Thyroid gland (tissue), 4 donors: ENCODE measurements around the gene NUAK1. TPM values are rescaled to one million over a fixed set of nuclear protein-coding genes. Genes with fewer than 3 reads are reported as not detected.

Experiments
- DNase-seq, 2 donors: peaks; one replicate each; pipeline ENCODE4 v3.0.0-alpha.2; 2019
- H3K27ac ChIP-seq, 3 donors: fragments of 200-600 bp; sonication (generic); 1 replicate in 2 of 3; 2 replicates in 1 of 3; pipeline ENCODE4 v1.5.1; 2016 to 2019; ENCODE audit warnings: mild to moderate bottlenecking in 1 of 3, moderate library complexity in 1 of 3
- H3K27me3 ChIP-seq: fragments of 200-600 bp; sonication (generic); one replicate; pipeline ENCODE4 v1.5.1; 2019
- H3K36me3 ChIP-seq, 2 donors: fragments of 200-600 bp; sonication (generic); one replicate each; pipeline ENCODE4 v1.5.1; 2016 to 2019
- H3K4me1 ChIP-seq, 2 donors: fragments of 200-600 bp; sonication (generic); one replicate each; pipeline ENCODE4 v1.5.1; 2017 to 2019
- H3K4me3 ChIP-seq, 3 donors: fragments of 200-600 bp; sonication (generic); replicated peaks in 1 of 3; 1 replicate in 2 of 3; 2 replicates in 1 of 3; pipeline ENCODE4 v1.5.1; 2016; ENCODE audit warnings: mild to moderate bottlenecking in 1 of 3
- H3K9me3 ChIP-seq: fragments of 200-600 bp; sonication (generic); one replicate; pipeline ENCODE4 v1.5.1; 2017
- POLR2A ChIP-seq, 2 donors: fragments of 450-650 bp; IDR thresholded peaks; one replicate each; pipeline ENCODE4 v1.6.1; 2017; ENCODE audit warnings: antibody characterized with exemption in 2 of 2, mild to moderate bottlenecking in 2 of 2, moderate library complexity in 1 of 2
- WGBS, 2 donors: methylation state at CpG; one replicate each; pipeline ENCODE4 v1.1.5; 2017; 5-methylcytosine and 5-hydroxymethylcytosine counted together
- intact Hi-C: fragments of 100-400 bp; cut with DNase I; formaldehyde crosslinking; loops from one replicate; pipeline ENCODE4 v1.15.1; 2023
- total RNA-seq, 4 donors: library from RNA; depleted of rRNA; stranded (reverse); fragments of >200 nt; gene quantifications; one replicate each; pipeline ENCODE4 v1.2.3, GENCODE V29; 2016
- TF ChIP-seq, protein P1 (sequence below), 6 experiments: fragments of 200-600 bp in 3 of 6; fragments of 450-650 bp in 3 of 6; sonication (generic) in 3 of 6; IDR thresholded peaks; one replicate each; pipeline ENCODE4 v1.5.1; 2016 to 2019; ENCODE audit warnings: antibody characterized with exemption in 6 of 6, mild to moderate bottlenecking in 2 of 6, inconsistent platforms in 1 of 6, moderate library complexity in 1 of 6

NUAK1 gene
- total RNA-seq, 4 donors from 2014 or later: 4.5 to 38.4 (median 10.6) TPM

DNA sequence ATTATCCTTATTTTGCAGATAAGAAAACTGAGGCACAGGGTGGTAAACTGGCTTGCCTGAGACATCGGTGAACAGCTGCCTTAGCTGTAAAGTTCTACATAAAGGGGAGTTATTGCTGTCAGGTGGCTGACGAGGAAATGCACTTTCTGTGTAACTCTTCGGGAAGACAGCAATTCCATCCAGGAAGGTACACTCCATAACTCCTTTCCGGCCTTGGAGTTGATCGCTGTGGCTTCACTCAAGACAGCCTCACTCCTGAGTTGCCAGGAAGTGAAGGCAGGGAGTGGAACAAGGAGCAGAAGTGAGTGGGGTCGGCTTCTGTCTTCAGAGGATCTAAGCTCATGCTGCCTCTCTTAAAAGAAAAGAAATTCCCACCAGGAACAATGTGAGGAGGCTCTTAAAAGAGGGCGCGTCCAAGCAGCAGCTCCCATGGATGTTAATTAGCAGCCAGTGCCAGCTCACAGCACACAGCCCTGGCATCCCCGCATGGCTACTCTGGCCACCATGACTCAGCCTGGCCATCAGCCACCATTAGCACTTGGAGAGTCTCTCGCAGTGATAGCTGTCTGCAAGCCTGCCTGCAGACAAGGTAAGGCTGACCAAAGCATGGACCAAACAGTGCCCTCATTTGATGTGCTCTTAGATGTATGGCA lies 60.3 kb downstream of the NUAK1 start:
- 80 to 87% methylated on average over 10 of the region's 10 CpGs for WGBS, 2 donors
- DNase-seq: peak in 1 of 2 donors; percentile 22
- Histone ChIP-seq H3K9me3 (no peaks in the 10 kb centered on the region), H3K4me3 (no peak overlapping the region), H3K36me3 (peaks cover 0 to 4% of the 10 kb centered on the region in 2 donors), H3K27me3 (no peaks in the 10 kb centered on the region), H3K27ac (no peak overlapping the region), H3K4me1 (peaks cover 0 to 21% of the 10 kb centered on the region in 2 donors)
- intact Hi-C loops: no loop called here
- no peak for TF ChIP-seq POLR2A (IDR thresholded peaks at IDR 0.05)
- TF ChIP-seq, protein P1, sequence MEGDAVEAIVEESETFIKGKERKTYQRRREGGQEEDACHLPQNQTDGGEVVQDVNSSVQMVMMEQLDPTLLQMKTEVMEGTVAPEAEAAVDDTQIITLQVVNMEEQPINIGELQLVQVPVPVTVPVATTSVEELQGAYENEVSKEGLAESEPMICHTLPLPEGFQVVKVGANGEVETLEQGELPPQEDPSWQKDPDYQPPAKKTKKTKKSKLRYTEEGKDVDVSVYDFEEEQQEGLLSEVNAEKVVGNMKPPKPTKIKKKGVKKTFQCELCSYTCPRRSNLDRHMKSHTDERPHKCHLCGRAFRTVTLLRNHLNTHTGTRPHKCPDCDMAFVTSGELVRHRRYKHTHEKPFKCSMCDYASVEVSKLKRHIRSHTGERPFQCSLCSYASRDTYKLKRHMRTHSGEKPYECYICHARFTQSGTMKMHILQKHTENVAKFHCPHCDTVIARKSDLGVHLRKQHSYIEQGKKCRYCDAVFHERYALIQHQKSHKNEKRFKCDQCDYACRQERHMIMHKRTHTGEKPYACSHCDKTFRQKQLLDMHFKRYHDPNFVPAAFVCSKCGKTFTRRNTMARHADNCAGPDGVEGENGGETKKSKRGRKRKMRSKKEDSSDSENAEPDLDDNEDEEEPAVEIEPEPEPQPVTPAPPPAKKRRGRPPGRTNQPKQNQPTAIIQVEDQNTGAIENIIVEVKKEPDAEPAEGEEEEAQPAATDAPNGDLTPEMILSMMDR (IDR thresholded peaks at IDR 0.05): no peak

DNA sequence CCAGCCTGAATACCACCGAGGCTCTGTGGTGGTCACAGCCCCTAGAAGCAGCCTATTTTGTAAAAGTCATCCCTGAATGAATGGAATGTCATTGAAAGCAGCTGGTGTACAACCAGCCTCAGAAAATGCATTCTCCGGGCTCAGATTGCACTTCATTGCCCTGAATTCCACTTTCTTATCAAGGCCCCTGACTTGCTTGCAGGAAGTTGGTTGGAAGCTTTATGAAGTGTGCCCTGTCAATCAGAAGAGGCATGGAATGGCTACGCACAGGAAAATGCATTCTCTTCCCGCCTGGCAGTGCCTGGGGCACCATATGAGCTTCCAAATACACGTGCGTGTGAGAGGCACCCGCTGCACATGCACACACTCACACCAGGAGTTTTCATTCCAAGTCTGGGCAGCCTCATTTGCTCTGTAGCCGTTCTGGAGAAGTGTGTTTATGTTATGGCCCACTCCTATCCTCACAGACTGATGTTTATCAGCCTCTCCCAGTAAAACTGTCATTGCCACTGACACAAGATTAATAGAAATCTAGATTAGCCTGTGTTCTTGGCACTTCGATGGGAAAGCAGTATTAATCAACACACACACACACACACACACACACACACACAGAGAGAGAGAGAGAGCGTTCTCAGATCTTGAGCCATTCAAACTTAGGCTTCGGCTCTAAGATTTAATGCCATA lies 63.9 kb downstream of the NUAK1 start:
- Histone ChIP-seq H3K27ac (no peak overlapping the region), H3K4me3 (no peak overlapping the region), H3K27me3 (no peaks in the 10 kb centered on the region), H3K9me3 (no peaks in the 10 kb centered on the region), H3K4me1 (peaks cover 0 to 7% of the 10 kb centered on the region in 2 donors), H3K36me3 (peaks cover 0 to 2% of the 10 kb centered on the region in 2 donors)
- intact Hi-C loops: no loop called here
- 61 to 63% methylated on average over 11 of the region's 11 CpGs for WGBS, 2 donors
- DNase-seq: no peak
- TF ChIP-seq POLR2A (IDR thresholded peaks at IDR 0.05): no peak
- TF ChIP-seq, protein P1 (IDR thresholded peaks at IDR 0.05): no peak

DNA sequence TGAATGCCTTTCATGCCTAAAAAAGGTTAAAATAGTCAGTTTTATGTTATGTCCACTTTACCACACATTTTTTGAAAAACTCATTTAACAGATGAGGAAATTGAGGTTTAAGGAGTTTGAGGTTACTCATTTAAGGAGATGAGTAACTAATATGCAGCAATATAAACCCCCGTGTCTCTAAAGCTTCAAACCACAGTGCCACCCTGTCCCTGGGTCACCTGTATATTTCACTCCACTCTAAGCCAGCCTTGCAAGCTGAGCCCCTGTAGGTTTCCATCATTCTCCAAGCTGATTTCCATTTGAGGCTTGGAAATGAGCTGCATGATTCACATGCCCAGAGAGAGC lies 64.4 kb downstream of the NUAK1 start:
- Histone ChIP-seq H3K27me3 (no peaks in the 10 kb centered on the region), H3K9me3 (no peaks in the 10 kb centered on the region), H3K27ac (no peak overlapping the region), H3K36me3 (peaks cover 0 to 2% of the 10 kb centered on the region in 2 donors), H3K4me1 (peaks cover 0 to 5% of the 10 kb centered on the region in 2 donors), H3K4me3 (no peak overlapping the region)
- TF ChIP-seq, protein P1 (IDR thresholded peaks at IDR 0.05): no peak
- TF ChIP-seq POLR2A (IDR thresholded peaks at IDR 0.05): no peak
- intact Hi-C loops: no loop called here
- WGBS, 2 donors: 78 to 83% methylated on average over 1 of the region's 1 CpG
- no peak for DNase-seq

DNA sequence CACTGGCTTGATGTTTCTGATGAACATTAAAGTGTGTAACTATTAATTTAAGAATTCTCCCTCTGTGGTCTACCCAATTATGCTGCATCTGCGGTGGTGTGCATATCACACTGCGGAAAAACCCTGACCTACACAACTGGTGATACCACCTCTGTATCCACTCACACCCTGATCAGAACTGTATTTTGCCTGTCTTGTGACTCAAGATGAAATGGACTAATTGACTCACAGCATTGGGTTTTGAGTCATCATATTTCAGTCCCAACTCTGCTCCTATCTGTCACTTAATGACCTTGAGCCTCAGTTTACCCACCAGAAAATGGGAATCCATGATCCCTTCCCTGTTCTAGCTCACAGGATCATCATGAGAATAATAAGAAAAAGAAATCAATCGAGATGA lies 65.6 kb downstream of the NUAK1 start:
- Histone ChIP-seq H3K27me3 (no peaks in the 10 kb centered on the region), H3K9me3 (no peaks in the 10 kb centered on the region), H3K27ac (no peak overlapping the region), H3K4me1 (peaks cover 0 to 5% of the 10 kb centered on the region in 2 donors), H3K4me3 (no peak overlapping the region), H3K36me3 (peaks cover 0 to 2% of the 10 kb centered on the region in 2 donors)
- WGBS, 2 donors: 96 to 98% methylated on average over 3 of the region's 3 CpGs
- no peak for DNase-seq
- intact Hi-C loops: no loop called here
- TF ChIP-seq, protein P1 (IDR thresholded peaks at IDR 0.05): no peak
- TF ChIP-seq POLR2A (IDR thresholded peaks at IDR 0.05): no peak

DNA sequence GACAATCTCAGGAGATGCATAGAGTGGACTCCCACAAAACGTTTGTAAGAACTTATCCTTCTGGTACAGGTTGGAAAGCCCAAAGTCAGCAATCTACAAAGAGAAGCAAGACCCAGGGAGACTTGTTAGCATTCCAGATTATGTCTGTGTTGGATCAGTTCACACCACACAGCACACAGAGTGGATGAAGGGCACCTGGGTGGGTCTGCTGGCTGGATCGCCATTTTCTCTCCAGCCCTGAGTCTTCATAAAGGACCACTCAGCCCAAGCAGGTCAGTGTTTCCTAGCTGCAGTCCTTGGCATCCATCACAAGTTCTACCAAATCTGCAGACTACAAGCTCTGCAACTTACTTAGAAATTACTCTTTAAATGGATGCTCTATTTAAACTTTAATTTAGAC lies 66.0 kb downstream of the NUAK1 start:
- Histone ChIP-seq H3K27me3 (no peaks in the 10 kb centered on the region), H3K4me1 (peaks cover 0 to 6% of the 10 kb centered on the region in 2 donors), H3K4me3 (no peak overlapping the region), H3K36me3 (peaks cover 0 to 2% of the 10 kb centered on the region in 2 donors), H3K9me3 (no peaks in the 10 kb centered on the region), H3K27ac (no peak overlapping the region)
- intact Hi-C loops: no loop called here
- 53 to 59% methylated on average over 2 of the region's 2 CpGs for WGBS, 2 donors
- TF ChIP-seq POLR2A (IDR thresholded peaks at IDR 0.05): no peak
- TF ChIP-seq, protein P1 (IDR thresholded peaks at IDR 0.05): no peak
- no peak for DNase-seq
